Testis (tissue), 3 donors: ENCODE results near the gene ZBTB7C. TPM values are rescaled to one million over a fixed set of nuclear protein-coding genes. Genes with fewer than 3 reads are reported as not detected.

ENCODE experiments used
- DNase-seq: peaks from one replicate; pipeline ENCODE4 v3.0.0-alpha.2; 2019
- H3K27ac ChIP-seq, 2 donors: fragments of 200-600 bp; sonication (generic); one replicate each; pipeline ENCODE4 v1.5.1; 2019
- H3K27me3 ChIP-seq: fragments of 200-600 bp; sonication (generic); one replicate; pipeline ENCODE4 v1.5.1; 2019
- H3K36me3 ChIP-seq: fragments of 200-600 bp; sonication (generic); one replicate; pipeline ENCODE4 v1.5.1; 2017; ENCODE audit warnings: low read depth; ENCODE audit errors: missing control alignments
- H3K4me1 ChIP-seq: fragments of 200-600 bp; sonication (generic); one replicate; pipeline ENCODE4 v1.5.1; 2019
- H3K4me3 ChIP-seq, 2 donors: fragments of 200-600 bp; sonication (generic); one replicate each; pipeline ENCODE4 v1.5.1; 2017 to 2019
- H3K9me3 ChIP-seq: fragments of 200-600 bp; sonication (generic); one replicate; pipeline ENCODE4 v1.5.1; 2017
- POLR2A ChIP-seq: fragments of 450-650 bp; IDR thresholded peaks from one replicate; pipeline ENCODE4 v1.6.1; 2017; ENCODE audit warnings: antibody characterized with exemption, mild to moderate bottlenecking, moderate library complexity
- WGBS, 2 donors: methylation state at CpG; one replicate each; pipeline ENCODE4 v1.1.5; 2018; 5-methylcytosine and 5-hydroxymethylcytosine counted together
- intact Hi-C: fragments of 100-400 bp; cut with DNase I; formaldehyde crosslinking; loops from one replicate; pipeline ENCODE4 v1.15.1; 2023; ENCODE audit warnings: low total_unique reads
- polyA plus RNA-seq: library from polyadenylated mRNA; stranded (reverse); fragments of 350-450 nt; fragmentation: Illumina TruSeq; extraction: RNeasy Lipid Tissue Mini Kit (QIAGEN cat#74804); gene quantifications from one replicate; pipeline ENCODE4 v1.2.3, GENCODE V29; 2014; ENCODE audit warnings: low read depth, low replicate concordance; ENCODE audit not compliant: insufficient read depth
- total RNA-seq, 2 donors: library from RNA; depleted of rRNA; stranded (reverse); fragments of >200 nt; gene quantifications; one replicate each; pipeline ENCODE4 v1.2.3, GENCODE V29; 2016
- TF ChIP-seq, protein P1 (sequence below), 3 experiments: fragments of 450-650 bp in 2 of 3; fragments of 200-600 bp in 1 of 3; sonication (generic) in 1 of 3; IDR thresholded peaks; one replicate each; pipeline ENCODE4 v1.5.1; 2016 to 2019; ENCODE audit warnings: antibody characterized with exemption in 3 of 3, mild to moderate bottlenecking in 2 of 3, moderate library complexity in 1 of 3

ZBTB7C gene
- total and polyA plus RNA-seq, 3 donors from 2014 or later, result 14.1 to 65.4 (median 42.4) TPM

DNA sequence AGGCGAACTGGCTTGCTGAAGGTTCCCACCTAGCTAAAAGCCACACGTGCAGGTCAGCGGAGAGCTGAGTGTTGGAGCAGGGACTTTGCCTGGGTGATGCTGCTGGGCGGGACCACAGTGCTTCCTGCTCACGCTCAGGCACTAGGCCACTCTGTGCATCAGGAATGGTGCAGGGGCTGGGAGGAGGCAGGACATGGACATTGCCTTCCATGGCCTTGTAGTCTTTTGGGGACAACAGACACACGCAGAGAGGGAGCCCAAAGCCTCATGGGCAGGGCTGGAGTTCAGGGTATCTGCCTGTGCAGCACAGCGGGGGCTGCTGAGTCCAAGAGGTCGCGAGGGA is 207.2 kb downstream of the ZBTB7C start:
- no peaks in the 10 kb centered on the region for H3K9me3 ChIP-seq
- H3K36me3 ChIP-seq, result no peaks in the 10 kb centered on the region
- no peak overlapping the region for H3K27ac ChIP-seq
- DNase-seq, result no peak
- H3K27me3 ChIP-seq, result no peaks in the 10 kb centered on the region
- peaks cover 10% of the 10 kb centered on the region for H3K4me1 ChIP-seq
- TF ChIP-seq POLR2A, result no peak
- TF ChIP-seq, protein P1, sequence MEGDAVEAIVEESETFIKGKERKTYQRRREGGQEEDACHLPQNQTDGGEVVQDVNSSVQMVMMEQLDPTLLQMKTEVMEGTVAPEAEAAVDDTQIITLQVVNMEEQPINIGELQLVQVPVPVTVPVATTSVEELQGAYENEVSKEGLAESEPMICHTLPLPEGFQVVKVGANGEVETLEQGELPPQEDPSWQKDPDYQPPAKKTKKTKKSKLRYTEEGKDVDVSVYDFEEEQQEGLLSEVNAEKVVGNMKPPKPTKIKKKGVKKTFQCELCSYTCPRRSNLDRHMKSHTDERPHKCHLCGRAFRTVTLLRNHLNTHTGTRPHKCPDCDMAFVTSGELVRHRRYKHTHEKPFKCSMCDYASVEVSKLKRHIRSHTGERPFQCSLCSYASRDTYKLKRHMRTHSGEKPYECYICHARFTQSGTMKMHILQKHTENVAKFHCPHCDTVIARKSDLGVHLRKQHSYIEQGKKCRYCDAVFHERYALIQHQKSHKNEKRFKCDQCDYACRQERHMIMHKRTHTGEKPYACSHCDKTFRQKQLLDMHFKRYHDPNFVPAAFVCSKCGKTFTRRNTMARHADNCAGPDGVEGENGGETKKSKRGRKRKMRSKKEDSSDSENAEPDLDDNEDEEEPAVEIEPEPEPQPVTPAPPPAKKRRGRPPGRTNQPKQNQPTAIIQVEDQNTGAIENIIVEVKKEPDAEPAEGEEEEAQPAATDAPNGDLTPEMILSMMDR (IDR thresholded peaks at IDR 0.05), result no peak
- WGBS, 2 donors, result 89 to 90% methylated on average over 9 of the region's 9 CpGs
- H3K4me3 ChIP-seq, result no peak overlapping the region
- intact Hi-C loops, result no loop called here

DNA sequence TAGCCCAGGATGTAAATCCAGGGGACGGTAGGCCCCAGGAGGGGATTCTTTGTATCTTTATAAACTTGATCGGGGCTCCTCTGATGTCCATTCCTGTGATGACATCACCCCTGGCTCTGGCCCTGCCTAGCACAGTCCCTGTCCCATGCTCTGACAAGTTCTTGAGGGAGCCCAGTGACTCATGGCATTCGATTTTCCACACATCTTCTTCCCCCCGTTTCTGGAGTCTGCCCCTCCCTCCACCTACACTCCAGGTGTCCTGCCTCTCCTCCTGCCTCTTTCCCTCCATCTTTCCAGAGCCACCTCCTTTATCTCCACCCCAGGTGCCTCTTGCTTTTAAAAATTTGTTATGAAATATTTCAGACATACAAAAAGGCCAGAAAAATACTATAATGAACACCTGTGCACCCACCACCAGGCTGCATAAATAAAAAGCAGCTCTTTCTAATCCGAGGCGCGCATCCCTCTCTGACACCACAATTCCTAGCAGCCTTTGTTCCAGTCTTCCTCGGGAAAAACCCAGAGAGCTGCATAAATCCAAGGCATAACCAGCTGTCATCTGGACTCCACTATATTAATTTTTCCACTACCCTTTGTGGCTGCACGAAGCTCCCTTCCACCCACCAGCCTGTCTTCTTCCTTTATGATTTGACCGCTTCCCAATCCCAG is 207.7 kb downstream of the ZBTB7C start:
- 77 to 78% methylated on average over 10 of the region's 10 CpGs for WGBS, 2 donors
- Histone ChIP-seq H3K4me1 (peaks cover 10% of the 10 kb centered on the region), H3K27ac (no peak overlapping the region), H3K9me3 (no peaks in the 10 kb centered on the region), H3K36me3 (no peaks in the 10 kb centered on the region), H3K27me3 (no peaks in the 10 kb centered on the region), H3K4me3 (no peak overlapping the region)
- DNase-seq, result no peak
- no peak for TF ChIP-seq POLR2A
- TF ChIP-seq, protein P1 (IDR thresholded peaks at IDR 0.05), result no peak
- intact Hi-C loops, result no loop called here

DNA sequence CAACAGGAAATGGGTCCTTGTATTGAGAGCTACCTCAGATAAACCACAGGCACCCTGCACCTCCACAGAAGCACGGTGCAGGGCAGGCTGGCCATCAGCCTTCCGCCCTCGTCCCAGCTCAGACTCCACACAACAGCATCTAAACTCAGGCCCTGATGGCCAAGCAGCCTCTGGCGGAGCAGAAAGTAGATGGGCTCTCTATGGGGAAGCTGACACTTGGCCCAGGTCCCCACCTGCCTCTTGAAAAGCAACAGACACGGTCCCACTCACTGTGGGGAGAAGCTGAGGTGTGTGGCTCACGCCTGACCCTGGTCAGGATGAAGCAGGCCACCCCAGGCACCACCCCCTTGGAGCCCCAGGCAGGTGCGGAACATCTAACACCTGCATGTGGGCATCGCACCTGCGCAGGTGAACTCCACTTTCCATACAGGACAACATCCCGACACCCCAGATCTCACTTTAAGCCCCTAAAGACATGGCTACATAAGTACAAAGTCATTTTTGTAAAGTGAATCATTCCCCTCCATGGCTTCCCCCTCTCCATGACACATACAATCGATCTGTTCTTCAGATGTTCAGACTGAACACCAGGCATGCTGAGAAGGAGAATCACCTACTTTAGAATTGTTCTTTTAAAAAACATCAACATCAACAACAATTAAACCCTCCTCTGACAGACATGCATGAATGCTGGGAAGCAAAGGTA is 208.4 kb downstream of the ZBTB7C start:
- peaks cover 10% of the 10 kb centered on the region for H3K4me1 ChIP-seq
- H3K27ac ChIP-seq, result no peak overlapping the region
- DNase-seq, result no peak
- H3K4me3 ChIP-seq, result no peak overlapping the region
- intact Hi-C loops, result no loop called here
- no peaks in the 10 kb centered on the region for H3K27me3 ChIP-seq
- H3K9me3 ChIP-seq, result no peaks in the 10 kb centered on the region
- WGBS, 2 donors, result 92 to 95% methylated on average over 11 of the region's 11 CpGs
- no peaks in the 10 kb centered on the region for H3K36me3 ChIP-seq
- TF ChIP-seq, protein P1 (IDR thresholded peaks at IDR 0.05), result no peak
- TF ChIP-seq POLR2A, result no peak

DNA sequence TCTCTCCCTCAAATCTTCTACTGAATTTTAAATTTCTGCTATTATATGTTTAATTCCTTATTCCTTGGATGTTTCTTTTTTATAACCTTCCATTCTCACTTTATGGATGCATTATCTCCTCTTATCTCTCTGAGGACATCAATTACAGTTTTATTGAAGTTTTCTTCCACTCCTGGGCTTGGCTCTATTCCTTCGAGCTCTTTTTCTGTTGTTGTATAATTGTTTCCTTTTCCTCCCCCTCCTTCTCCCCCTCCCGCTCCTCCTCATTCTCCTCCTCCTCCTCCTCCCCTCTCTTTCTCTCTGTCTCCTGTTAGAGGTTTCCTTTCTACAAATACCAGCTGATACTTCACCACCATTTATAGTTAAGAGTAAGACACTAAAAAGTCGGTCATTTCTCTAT is 209.8 kb downstream of the ZBTB7C start:
- intact Hi-C loops, result no loop called here
- TF ChIP-seq, protein P1 (IDR thresholded peaks at IDR 0.05), result no peak
- TF ChIP-seq POLR2A, result no peak
- peak; percentile 44 for DNase-seq
- 29 to 45% methylated on average over 3 of the region's 3 CpGs for WGBS, 2 donors
- Histone ChIP-seq H3K4me3 (no peak overlapping the region), H3K27ac (no peak overlapping the region), H3K36me3 (no peaks in the 10 kb centered on the region), H3K27me3 (no peaks in the 10 kb centered on the region), H3K9me3 (no peaks in the 10 kb centered on the region), H3K4me1 (peaks cover 18% of the 10 kb centered on the region)
